HepG2 (cell line): ENCODE data around the gene KIAA1614.

Source experiments
- EZH2 ChIP-seq: conservative IDR thresholded peaks from 2 replicates; pipeline ENCODE4 v1.6.1; 2012; ENCODE audit warnings: mild to moderate bottlenecking, low read depth, low read length, moderate library complexity
- RAD21 ChIP-seq: fragments of 450-650 bp; formaldehyde crosslinking; IDR thresholded peaks from 2 replicates; pipeline ENCODE4 v1.5.0; 2020; ENCODE audit warnings: mild to moderate bottlenecking
- ZNF503 ChIP-seq: sonication (generic); formaldehyde crosslinking; IDR thresholded peaks from 2 replicates; pipeline ENCODE4 v1.4.0; 2020; ENCODE audit warnings: missing genetic modification reagents

GRCh38 chr1:180921386-180921785, 8.7 kb downstream of the KIAA1614 start:
- no peak for TF ChIP-seq EZH2
- no peak for TF ChIP-seq ZNF503 (CRISPR knock-in tag)
- no peak for TF ChIP-seq RAD21 (CRISPR knock-in tag)
